Lung (tissue), 12 donors: ENCODE results near the gene FAM24B. TPM values are rescaled to one million over a fixed set of nuclear protein-coding genes. Genes with fewer than 3 reads are reported as not detected.
A peak's percentile ranks its signal among the peaks of the same experiment; 100 is the strongest.

Experiments
- ATAC-seq: fragments of 200-7000 bp; cut with Tn5 transposase; one replicate; pipeline ENCODE4 v1.9.1; 2020; ENCODE audit warnings: moderate number of reproducible peaks; ENCODE audit not compliant: insufficient read depth, low FRiP score
- DNase-seq, 3 donors: peaks; one replicate each; pipeline ENCODE4 v3.0.0-alpha.2; 2013 to 2017
- H3K27ac ChIP-seq, 2 donors: one replicate each; pipeline ENCODE4 v1.5.1; 2013; ENCODE audit warnings: mild to moderate bottlenecking in 2 of 2, moderate library complexity in 2 of 2, control low read depth in 1 of 2, inconsistent platforms in 1 of 2, low read depth in 1 of 2, low read length in 1 of 2
- H3K27me3 ChIP-seq, 3 donors: one replicate each; pipeline ENCODE4 v1.5.1; 2013; ENCODE audit warnings: low read length in 2 of 3; ENCODE audit not compliant: control insufficient read depth in 3 of 3, insufficient read depth in 3 of 3
- H3K36me3 ChIP-seq, 4 donors: one replicate each; pipeline ENCODE4 v1.5.1; 2013; ENCODE audit warnings: low read length in 4 of 4, mild to moderate bottlenecking in 1 of 4, moderate library complexity in 1 of 4; ENCODE audit not compliant: control insufficient read depth in 4 of 4, insufficient read depth in 4 of 4
- H3K4me1 ChIP-seq, 5 donors: one replicate each; pipeline ENCODE4 v1.5.1; 2013; ENCODE audit warnings: low read length in 5 of 5, mild to moderate bottlenecking in 2 of 5, moderate library complexity in 1 of 5; ENCODE audit not compliant: control insufficient read depth in 5 of 5, insufficient read depth in 5 of 5
- H3K4me3 ChIP-seq: one replicate; pipeline ENCODE4 v1.5.1; 2013; ENCODE audit warnings: mild to moderate bottlenecking, control low read depth, moderate library complexity
- H3K9ac ChIP-seq, 2 donors: one replicate each; pipeline ENCODE4 v1.5.1; 2013; ENCODE audit warnings: low read length in 2 of 2, control low read depth in 1 of 2; ENCODE audit not compliant: insufficient read depth in 1 of 2
- H3K9me3 ChIP-seq, 4 donors: one replicate each; pipeline ENCODE4 v1.5.1; 2013; ENCODE audit warnings: low read length in 3 of 4, mild to moderate bottlenecking in 1 of 4, moderate library complexity in 1 of 4; ENCODE audit not compliant: control insufficient read depth in 4 of 4, insufficient read depth in 3 of 4
- CTCF ChIP-seq: IDR thresholded peaks from 2 replicates; pipeline ENCODE4 v1.5.1; 2012; ENCODE audit warnings: mild to moderate bottlenecking; ENCODE audit errors: control extremely low read depth, extremely low read depth
- WGBS, 2 donors: extraction: QIAGEN DNeasy Blood & Tissue Kit; methylation state at CpG; one replicate each; pipeline ENCODE4 v1.1.7; 2013; 5-methylcytosine and 5-hydroxymethylcytosine counted together
- polyA plus RNA-seq, 2 donors: library from polyadenylated mRNA; stranded (reverse); fragments of 200-250 nt; gene quantifications; one replicate each; pipeline ENCODE4 v1.2.1, GENCODE V29; 2013
- total RNA-seq, 2 donors: library from RNA; depleted of rRNA in 1 of 2; stranded (reverse); fragments of >200 nt in 1 of 2; gene quantifications; one replicate each; pipeline ENCODE4 v1.2.1, GENCODE V29; 2014 to 2021
- donor health status: control.
- donor health status: control.
- donor health status: Bipolar disorder and iron deficiency.
- donor health status: healthy.
- donor health status: DM: yes; HTN: yes; CAD: no.

FAM24B gene
- total and polyA plus RNA-seq, 4 donors: 1.6 to 7.8 (median 3.2) TPM

- H3K27me3 ChIP-seq: peaks cover 0 to 4% (median 0%) of the 10 kb centered on the region in 3 donors
- ATAC-seq: no peak
Observed at GRCh38 chr10:122882766-122883165, 3.4 kb upstream of the FAM24B start.

DNA sequence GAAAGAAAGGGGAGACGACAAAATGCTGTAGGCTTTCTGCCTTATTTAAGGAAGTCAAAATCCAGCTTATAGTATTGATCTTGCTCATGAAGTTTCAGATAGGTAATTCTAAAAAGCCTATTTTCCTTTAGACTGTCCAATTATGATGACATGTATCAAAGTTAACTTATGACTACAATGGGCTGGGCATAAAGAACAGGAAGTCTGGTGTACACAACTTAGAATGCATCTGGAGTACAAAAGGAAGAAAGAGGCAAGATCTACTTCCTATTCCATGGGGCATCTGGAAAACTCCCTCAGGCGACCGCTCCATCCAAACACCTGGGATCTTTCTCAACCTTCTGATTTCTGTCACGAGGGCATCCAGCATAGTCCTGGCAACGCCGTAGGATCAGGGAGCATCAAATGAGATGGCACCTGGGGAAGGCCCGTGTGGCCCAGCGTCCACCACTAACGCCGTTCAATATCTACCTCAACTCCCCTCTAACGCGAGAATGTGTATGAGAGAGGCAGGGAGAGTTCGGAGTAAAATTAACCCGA, 512 bp downstream of the FAM24B start:
- Histone ChIP-seq H3K27me3 (peaks cover 0 to 4% (median 0%) of the 10 kb centered on the region in 3 donors), H3K9ac (peak overlapping the region in 1 of 2 donors; percentile 70), H3K27ac (peak overlapping the region in 1 of 2 donors; percentile 36), H3K4me3 (peak overlapping the region; percentile 57), H3K36me3 (no peaks in the 10 kb centered on the region), H3K4me1 (peaks cover 0 to 10% (median 5%) of the 10 kb centered on the region in 5 donors), H3K9me3 (no peaks in the 10 kb centered on the region)
- no peak for TF ChIP-seq CTCF
- 50 to 61% methylated on average over 14 of the region's 14 CpGs for WGBS, 2 donors
- DNase-seq: peak in 2 of 3 donors; percentile 1 to 8
- no peak for ATAC-seq

More at GRCh38 chr10:122882766-122883165, 3.4 kb upstream of the FAM24B start:
- no peak overlapping the region for H3K4me3 ChIP-seq
- TF ChIP-seq CTCF: no peak
- peaks cover 0 to 10% (median 5%) of the 10 kb centered on the region in 5 donors for H3K4me1 ChIP-seq
- H3K9ac ChIP-seq: no peak overlapping the region
- DNase-seq: no peak
- H3K9me3 ChIP-seq: no peaks in the 10 kb centered on the region
- H3K36me3 ChIP-seq: no peaks in the 10 kb centered on the region
- H3K27ac ChIP-seq: no peak overlapping the region

DNA sequence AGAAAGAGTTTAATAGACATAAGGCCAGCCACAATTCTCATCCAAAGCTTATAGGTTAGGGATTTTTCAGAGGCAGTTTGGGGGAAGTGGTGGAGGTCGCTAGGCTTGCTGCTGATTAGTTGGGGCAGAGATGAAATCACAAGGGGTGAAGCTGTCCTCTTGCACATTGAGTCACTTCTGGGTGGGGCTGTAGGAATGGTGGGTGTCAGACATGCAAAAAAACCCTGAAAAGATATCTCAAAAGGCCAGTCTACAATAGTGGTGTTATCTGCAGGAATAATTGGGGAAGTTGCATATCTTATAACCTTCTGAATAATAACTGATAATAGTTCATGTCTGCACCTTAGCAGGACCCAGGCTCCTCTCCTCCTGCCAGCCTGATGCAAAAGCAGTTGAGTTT, 2.1 kb downstream of the FAM24B start:
- ATAC-seq (no peak), DNase-seq (no peak)
- Histone ChIP-seq H3K9me3 (no peaks in the 10 kb centered on the region), H3K27me3 (peaks cover 0 to 4% (median 0%) of the 10 kb centered on the region in 3 donors), H3K4me3 (no peak overlapping the region), H3K36me3 (no peaks in the 10 kb centered on the region), H3K27ac (no peak overlapping the region), H3K9ac (no peak overlapping the region), H3K4me1 (peaks cover 0 to 10% (median 5%) of the 10 kb centered on the region in 5 donors)
- WGBS, 2 donors: 77 to 89% methylated on average over 1 of the region's 1 CpG
- TF ChIP-seq CTCF: no peak

GRCh38 chr10:122876467-122876855, 2.9 kb downstream of the FAM24B start:
- TF ChIP-seq CTCF: no peak
- Histone ChIP-seq H3K9me3 (no peaks in the 10 kb centered on the region), H3K36me3 (no peaks in the 10 kb centered on the region), H3K27me3 (peaks cover 0 to 4% (median 0%) of the 10 kb centered on the region in 3 donors), H3K4me3 (no peak overlapping the region), H3K4me1 (peaks cover 0 to 10% (median 5%) of the 10 kb centered on the region in 5 donors), H3K9ac (no peak overlapping the region), H3K27ac (no peak overlapping the region)
- 89 to 92% methylated on average over 1 of the region's 1 CpG for WGBS, 2 donors
- no peak for DNase-seq
- no peak for ATAC-seq
